A673 (cell line): Measurements from ENCODE around the gene CDK4.

ENCODE experiments used
- EZH2 ChIP-seq: fragments of 200-600 bp; sonication (generic); IDR thresholded peaks from 2 replicates; pipeline ENCODE4 v1.6.1; 2017; ENCODE audit warnings: borderline replicate concordance, low read depth, mild to moderate bottlenecking, mixed read lengths, antibody characterized with exemption, low read length; ENCODE audit not compliant: poor library complexity, severe bottlenecking
- TF ChIP-seq, protein P1 (sequence below): fragments of 300-800, 200-600 bp; sonication (generic); conservative IDR thresholded peaks from 2 replicates; pipeline ENCODE4 v1.5.1; 2017; ENCODE audit warnings: low read depth, mild to moderate bottlenecking, antibody characterized with exemption, low read length, moderate library complexity, mixed read lengths

DNA sequence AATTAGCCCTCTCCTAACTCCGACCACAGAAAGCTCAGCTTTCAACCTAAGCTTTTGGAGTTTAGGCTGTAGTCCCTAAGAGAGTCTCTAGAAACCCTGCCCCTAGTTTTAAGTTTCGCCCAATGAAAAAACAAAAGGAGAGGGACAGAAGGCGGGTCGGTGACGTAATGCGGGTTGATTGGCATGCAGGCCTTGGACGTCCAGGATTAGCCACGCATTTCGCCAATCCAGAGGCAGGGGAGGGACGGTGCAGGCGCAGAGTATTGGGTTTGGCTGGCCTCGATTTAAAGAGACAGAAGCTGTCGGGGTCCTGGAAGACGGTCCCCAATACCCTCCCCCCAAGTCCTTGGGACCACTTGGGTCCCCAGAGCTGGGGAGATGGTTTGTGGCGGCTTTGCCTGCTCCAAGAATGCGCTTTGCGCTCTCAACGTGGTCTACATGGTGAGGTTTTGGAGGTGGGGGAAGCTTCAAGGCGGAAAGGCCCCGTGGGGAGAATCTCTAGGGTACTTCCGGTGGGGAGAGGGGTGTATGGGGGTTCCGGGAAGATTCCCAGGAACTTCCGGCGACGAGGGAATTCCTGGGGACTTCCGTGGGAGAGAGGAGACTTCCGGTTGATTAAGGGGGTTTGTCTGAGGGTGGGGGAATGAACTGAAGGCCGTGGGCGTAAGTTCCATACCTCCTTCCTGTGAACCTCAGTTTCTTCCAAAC is 7.2 kb downstream of the CDK4 start, which contains the start of gene TSPAN31:
- TF ChIP-seq, protein P1, sequence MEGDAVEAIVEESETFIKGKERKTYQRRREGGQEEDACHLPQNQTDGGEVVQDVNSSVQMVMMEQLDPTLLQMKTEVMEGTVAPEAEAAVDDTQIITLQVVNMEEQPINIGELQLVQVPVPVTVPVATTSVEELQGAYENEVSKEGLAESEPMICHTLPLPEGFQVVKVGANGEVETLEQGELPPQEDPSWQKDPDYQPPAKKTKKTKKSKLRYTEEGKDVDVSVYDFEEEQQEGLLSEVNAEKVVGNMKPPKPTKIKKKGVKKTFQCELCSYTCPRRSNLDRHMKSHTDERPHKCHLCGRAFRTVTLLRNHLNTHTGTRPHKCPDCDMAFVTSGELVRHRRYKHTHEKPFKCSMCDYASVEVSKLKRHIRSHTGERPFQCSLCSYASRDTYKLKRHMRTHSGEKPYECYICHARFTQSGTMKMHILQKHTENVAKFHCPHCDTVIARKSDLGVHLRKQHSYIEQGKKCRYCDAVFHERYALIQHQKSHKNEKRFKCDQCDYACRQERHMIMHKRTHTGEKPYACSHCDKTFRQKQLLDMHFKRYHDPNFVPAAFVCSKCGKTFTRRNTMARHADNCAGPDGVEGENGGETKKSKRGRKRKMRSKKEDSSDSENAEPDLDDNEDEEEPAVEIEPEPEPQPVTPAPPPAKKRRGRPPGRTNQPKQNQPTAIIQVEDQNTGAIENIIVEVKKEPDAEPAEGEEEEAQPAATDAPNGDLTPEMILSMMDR = no peak
- no peak for TF ChIP-seq EZH2
